GM21717 (cell line): ENCODE measurements around the gene SLC7A6.

Source experiments
- ATAC-seq: cut with Tn5 transposase; IDR thresholded peaks from one replicate; pipeline ENCODE4 v1.9.1; 2021; ENCODE audit warnings: mild to moderate bottlenecking, moderate library complexity; ENCODE audit not compliant: unreplicated experiment

Gene SLC7A6

GRCh38 chr16:68252383-68252782 is 11.9 kb upstream of the SLC7A6 start:
- ATAC-seq: no peak

GRCh38 chr16:68253721-68254120 is 10.6 kb upstream of the SLC7A6 start:
- ATAC-seq: no peak

GRCh38 chr16:68255712-68256111 is 8.6 kb upstream of the SLC7A6 start:
- no peak for ATAC-seq

DNA sequence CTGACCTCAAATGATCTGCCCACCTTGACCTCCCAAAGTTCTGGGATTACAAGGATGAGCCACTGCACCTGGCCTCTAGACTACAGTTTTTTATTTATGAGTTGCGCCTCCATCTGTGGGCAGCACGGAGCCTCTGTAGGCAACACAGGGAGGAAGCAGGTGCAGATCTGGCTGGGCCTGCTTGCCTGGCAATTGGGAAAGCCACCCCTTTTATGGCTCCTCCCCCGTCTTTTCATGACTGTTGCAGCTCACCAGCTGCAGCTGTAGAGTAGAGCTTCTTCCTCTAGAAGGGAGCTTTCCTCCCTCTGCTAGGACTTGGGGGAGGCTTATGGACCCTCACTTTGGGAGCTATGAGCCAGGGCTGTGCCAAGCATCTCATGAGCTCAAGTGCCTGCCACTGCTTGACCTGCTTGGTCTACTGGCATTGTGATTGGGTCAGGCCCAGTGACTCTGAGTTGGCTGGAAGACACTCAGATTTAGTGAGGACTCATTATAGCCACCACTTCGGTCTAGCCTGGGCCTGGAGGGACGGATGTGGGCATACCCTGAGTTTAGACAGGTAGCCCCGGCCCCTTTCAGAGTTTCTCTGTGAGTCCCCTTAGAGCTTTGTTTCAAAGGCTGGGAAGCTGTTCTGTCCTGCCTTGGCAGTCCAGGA is 6.9 kb upstream of the SLC7A6 start:
- ATAC-seq: peak; percentile 38

GRCh38 chr16:68257906-68258800 is 6.2 kb upstream of the SLC7A6 start:
- peak; percentile 16 for ATAC-seq

- no peak for ATAC-seq
Observed at GRCh38 chr16:68259007-68259825, 5.1 kb upstream of the SLC7A6 start.

- ATAC-seq: peak; percentile 0
Observed at GRCh38 chr16:68263559-68264127, 683 bp upstream of the SLC7A6 start.

- ATAC-seq: peak; percentile 10
Observed at GRCh38 chr16:68265078-68265920, 973 bp downstream of the SLC7A6 start.

- ATAC-seq: no peak
Observed at GRCh38 chr16:68267612-68268405, 3.5 kb downstream of the SLC7A6 start.

GRCh38 chr16:68269793-68270192 is 5.5 kb downstream of the SLC7A6 start:
- ATAC-seq: no peak

GRCh38 chr16:68270353-68270752 is 6.0 kb downstream of the SLC7A6 start:
- no peak for ATAC-seq

GRCh38 chr16:68272507-68273209 is 8.3 kb downstream of the SLC7A6 start:
- no peak for ATAC-seq

GRCh38 chr16:68273459-68273858 is 9.1 kb downstream of the SLC7A6 start:
- no peak for ATAC-seq

DNA sequence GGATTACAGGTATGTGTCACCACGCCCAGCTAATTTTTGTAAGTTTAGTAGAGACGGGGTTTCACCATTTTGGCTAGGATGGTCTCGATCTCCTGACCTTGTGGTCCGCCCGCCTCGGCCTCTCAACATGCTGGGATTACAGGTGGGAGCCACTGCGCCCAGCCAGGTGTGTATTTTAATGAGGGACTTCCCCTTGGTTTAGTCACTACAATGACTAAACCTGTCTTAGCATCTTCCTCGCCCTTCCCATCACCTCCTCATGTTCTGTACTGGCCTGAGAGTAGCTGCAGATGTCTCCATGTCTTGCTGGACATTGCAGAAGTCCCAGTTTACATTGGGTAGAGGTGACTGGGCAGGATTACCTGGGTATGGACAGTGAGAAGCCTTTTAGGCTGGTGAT is 9.6 kb downstream of the SLC7A6 start:
- no peak for ATAC-seq

DNA sequence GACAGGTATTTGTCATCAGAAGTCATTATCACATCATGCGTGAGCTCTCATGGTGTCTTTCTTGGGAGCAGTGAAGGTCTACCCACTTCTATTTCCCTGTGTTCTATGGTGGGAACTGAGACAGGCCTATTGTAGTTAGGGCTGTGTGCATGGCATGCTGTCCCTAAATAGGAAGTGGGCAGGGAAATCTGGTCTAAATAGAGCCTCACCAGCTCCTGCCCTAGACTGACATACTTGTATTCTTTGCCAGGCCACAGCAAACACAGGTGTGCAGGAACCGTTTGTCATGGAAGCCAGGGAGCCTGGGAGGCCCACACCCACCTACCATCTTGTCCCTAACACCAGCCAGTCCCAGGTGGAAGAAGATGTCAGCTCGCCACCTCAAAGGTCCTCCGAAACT is 10.1 kb downstream of the SLC7A6 start:
- no peak for ATAC-seq

- peak; percentile 78 for ATAC-seq
Observed at GRCh38 chr16:68275611-68276191, 11.4 kb downstream of the SLC7A6 start.

GRCh38 chr16:68276223-68276622 is 11.9 kb downstream of the SLC7A6 start:
- ATAC-seq: no peak
